OCI-LY1 (cell line): ENCODE data around the gene RFTN1.

Experiments
- CTCF ChIP-seq: fragments of 200-600 bp; sonication (generic), shearing (Covaris generic); IDR thresholded peaks from 2 replicates; pipeline ENCODE4 v1.5.1; 2017; ENCODE audit warnings: mild to moderate bottlenecking, antibody characterized with exemption, low read length, moderate library complexity, mixed read lengths
- EZH2 ChIP-seq: fragments of 200-600 bp; sonication (generic), shearing (Covaris generic); IDR thresholded peaks from 2 replicates; pipeline ENCODE4 v1.8.0; 2017; ENCODE audit warnings: borderline replicate concordance, mixed run types, mild to moderate bottlenecking, antibody characterized with exemption, low read length, moderate library complexity, mixed read lengths

- no peak for TF ChIP-seq CTCF
- no peak for TF ChIP-seq EZH2
Measured at GRCh38 chr3:16280671-16281070, 232.8 kb downstream of the RFTN1 start.
